CD14-positive monocyte (primary cell): Measurements from ENCODE around the gene ZNF48. TPM values are rescaled to one million over a fixed set of nuclear protein-coding genes. Genes with fewer than 3 reads are reported as not detected.

ENCODE experiments used
- DNase-seq, 3 donors: peaks; one replicate each; pipeline ENCODE4 v3.0.0-alpha.2; 2011 to 2022
- H2AFZ ChIP-seq: 2 replicates; pipeline ENCODE4 v1.6.0; 2012; ENCODE audit warnings: mild to moderate bottlenecking, low read depth, low read length, inconsistent platforms; ENCODE audit not compliant: insufficient read depth, poor library complexity, severe bottlenecking
- H3K27ac ChIP-seq, 2 donors: 1 replicate in 1 of 2; 2 replicates in 1 of 2; pipeline ENCODE4 v1.5.1; 2012 to 2013; ENCODE audit warnings: low read length in 2 of 2, control low read depth in 1 of 2, inconsistent platforms in 1 of 2, low read depth in 1 of 2, mild to moderate bottlenecking in 1 of 2
- H3K27me3 ChIP-seq, 2 donors: one replicate each; pipeline versions ENCODE4 v1.6.0 to v1.6.1; 2011 to 2013; ENCODE audit warnings: low read length in 2 of 2; ENCODE audit not compliant: control insufficient read depth in 2 of 2, insufficient read depth in 2 of 2
- H3K36me3 ChIP-seq, 2 donors: replicated peaks in 1 of 2; 1 replicate in 1 of 2; 2 replicates in 1 of 2; pipeline versions ENCODE4 v1.5.1 to v1.6.1; 2012 to 2013; ENCODE audit warnings: low read length in 2 of 2, control low read depth in 1 of 2, inconsistent platforms in 1 of 2, mild to moderate bottlenecking in 1 of 2; ENCODE audit not compliant: insufficient read depth in 2 of 2, control insufficient read depth in 1 of 2
- H3K4me1 ChIP-seq, 2 donors: 1 replicate in 1 of 2; 2 replicates in 1 of 2; pipeline versions ENCODE4 v1.5.1 to v1.6.1; 2012 to 2013; ENCODE audit warnings: low read length in 2 of 2, control low read depth in 1 of 2, inconsistent platforms in 1 of 2, mild to moderate bottlenecking in 1 of 2, moderate library complexity in 1 of 2; ENCODE audit not compliant: insufficient read depth in 2 of 2, control insufficient read depth in 1 of 2
- H3K4me2 ChIP-seq: replicated peaks from 2 replicates; pipeline ENCODE3; 2012; ENCODE audit warnings: low read length, moderate library complexity, mild to moderate bottlenecking; ENCODE audit not compliant: poor library complexity, severe bottlenecking; ENCODE audit errors: extremely low read depth
- H3K4me3 ChIP-seq, 3 experiments: fragments of 200-600 bp in 1 of 3; sonication (generic) in 1 of 3; replicated peaks in 1 of 3; 1 replicate in 2 of 3; 2 replicates in 1 of 3; pipeline ENCODE4 v1.5.1; 2011 to 2013; ENCODE audit warnings: low read length in 3 of 3, mild to moderate bottlenecking in 3 of 3, control low read depth in 2 of 3, low read depth in 2 of 3, inconsistent platforms in 1 of 3, moderate library complexity in 1 of 3
- H3K79me2 ChIP-seq: 2 replicates; pipeline ENCODE4 v1.6.0; 2012; ENCODE audit warnings: mild to moderate bottlenecking, control low read depth, inconsistent platforms, low read length, moderate library complexity; ENCODE audit not compliant: insufficient read depth
- H3K9ac ChIP-seq: 2 replicates; pipeline ENCODE4 v1.6.0; 2017; ENCODE audit warnings: low read length, mild to moderate bottlenecking; ENCODE audit not compliant: insufficient read depth, poor library complexity, severe bottlenecking
- H3K9me3 ChIP-seq, 2 donors: replicated peaks in 1 of 2; 1 replicate in 1 of 2; 2 replicates in 1 of 2; pipeline versions ENCODE4 v1.5.1 to v1.6.1; 2012 to 2013; ENCODE audit warnings: low read length in 2 of 2, control low read depth in 1 of 2; ENCODE audit not compliant: control insufficient read depth in 1 of 2, insufficient read depth in 1 of 2
- H4K20me1 ChIP-seq: 2 replicates; pipeline ENCODE4 v1.6.0; 2012; ENCODE audit warnings: mild to moderate bottlenecking, low read length, control low read depth, moderate library complexity; ENCODE audit not compliant: insufficient read depth
- H3K27ac Mint-ChIP-seq, 7 donors: one replicate each; pipeline ENCODE4 v1.8.0; 2020; ENCODE audit warnings: mild to moderate bottlenecking in 7 of 7, mixed read lengths in 7 of 7, moderate library complexity in 6 of 7, inconsistent platforms in 2 of 7
- H3K27me3 Mint-ChIP-seq, 3 donors: one replicate each; pipeline ENCODE4 v1.8.0; 2021 to 2022; ENCODE audit warnings: low read depth in 3 of 3, mild to moderate bottlenecking in 3 of 3, mixed read lengths in 3 of 3, moderate library complexity in 3 of 3, inconsistent platforms in 1 of 3
- H3K36me3 Mint-ChIP-seq, 2 donors: one replicate each; pipeline ENCODE4 v1.8.0; 2020; ENCODE audit warnings: mixed read lengths in 2 of 2, inconsistent platforms in 1 of 2, mild to moderate bottlenecking in 1 of 2
- H3K4me1 Mint-ChIP-seq: one replicate; pipeline ENCODE4 v1.8.0; 2020; ENCODE audit warnings: mild to moderate bottlenecking, mixed read lengths
- H3K4me3 Mint-ChIP-seq, 2 donors: one replicate each; pipeline ENCODE4 v1.8.0; 2020; ENCODE audit warnings: mild to moderate bottlenecking in 2 of 2, mixed read lengths in 2 of 2, moderate library complexity in 1 of 2
- H3K9me3 Mint-ChIP-seq, 7 donors: one replicate each; pipeline ENCODE4 v1.8.0; 2020 to 2022; ENCODE audit warnings: mixed read lengths in 7 of 7, mild to moderate bottlenecking in 6 of 7, moderate library complexity in 6 of 7, inconsistent platforms in 2 of 7
- WGBS: methylation state at CpG from one replicate; pipeline ENCODE4 v1.1.5; 2013; ENCODE audit warnings: missing lambda C conversion rate; ENCODE audit not compliant: insufficient coverage; 5-methylcytosine and 5-hydroxymethylcytosine counted together
- intact Hi-C, 2 donors: fragments of 100-400 bp; cut with micrococcal nuclease; formaldehyde crosslinking; loops; one replicate each; pipeline versions ENCODE4 v1.15.0 to v1.15.1; 2023
- polyA plus RNA-seq, 3 donors: library from polyadenylated mRNA; depleted of rRNA in 1 of 3; unstranded in 2 of 3; stranded (reverse) in 1 of 3; fragments of 300-500 nt in 2 of 3; fragments of >200 nt in 1 of 3; fragmentation: Illumina TruSeq in 2 of 3; gene quantifications; 1 replicate in 2 of 3; 2 replicates in 1 of 3; pipeline ENCODE4 v1.2.3, GENCODE V29; 2012 to 2021
- TF ChIP-seq, protein P1 (sequence below): fragments of 200-600 bp; IDR thresholded peaks from one replicate; pipeline ENCODE4 v1.8.0; 2022; ENCODE audit warnings: antibody characterized with exemption, mild to moderate bottlenecking

The ZNF48 gene
- polyA plus RNA-seq, 3 donors, result 0.67 to 1.4 (median 0.93) TPM

DNA sequence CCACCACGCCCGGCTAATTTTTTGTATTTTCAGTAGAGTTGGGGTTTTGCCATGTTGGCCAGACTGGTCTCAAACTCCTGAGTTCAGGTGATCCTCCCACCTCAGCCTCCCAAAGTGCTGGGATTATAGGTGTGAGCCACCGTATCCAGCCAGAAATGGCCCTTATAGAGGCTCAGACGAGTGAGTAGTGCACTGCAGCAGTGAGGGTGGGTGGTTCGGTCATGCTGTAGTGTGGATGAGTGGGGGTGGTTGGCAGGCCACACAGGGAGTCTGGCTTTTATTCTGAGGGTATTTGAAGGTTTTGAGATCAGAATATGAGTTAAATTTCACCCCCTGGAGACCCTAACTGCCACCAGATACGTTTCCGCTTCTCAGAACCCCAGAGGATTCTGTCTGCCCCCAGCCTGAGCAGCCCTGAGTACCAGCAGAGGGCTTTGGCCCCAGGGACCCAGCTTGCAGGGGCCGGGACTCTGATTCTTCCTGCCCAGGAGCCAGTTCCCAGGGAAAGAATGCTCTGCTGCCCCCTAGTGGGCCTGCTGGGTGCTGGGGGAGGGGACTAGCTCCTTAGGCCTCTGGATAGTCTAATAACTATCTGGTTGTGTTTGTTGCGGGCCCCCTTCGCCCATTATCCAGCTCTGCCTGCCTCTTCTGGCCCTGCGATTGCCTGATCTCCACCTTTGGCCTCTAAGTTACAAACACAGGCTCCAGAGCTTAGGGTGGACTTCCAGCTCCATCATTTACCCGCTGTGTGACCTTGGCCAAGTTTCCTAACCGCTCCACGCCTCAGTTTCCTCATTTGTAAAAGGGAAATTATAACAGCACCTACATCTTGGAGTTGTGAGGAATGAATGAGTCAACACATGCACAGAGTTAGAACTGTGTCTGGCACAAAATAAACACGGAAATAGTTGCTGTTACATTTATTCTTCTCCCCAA, 14.2 kb downstream of the ZNF48 start:
- peaks cover 21% of the 10 kb centered on the region for H3K4me1 Mint-ChIP-seq
- no peak overlapping the region for H3K4me3 Mint-ChIP-seq
- Histone ChIP-seq H3K4me3 (no peak overlapping the region), H3K27me3 (no peaks in the 10 kb centered on the region), H3K27ac (peak overlapping the region in 1 of 2 donors; percentile 1), H3K9ac (no peak overlapping the region), H4K20me1 (no peaks in the 10 kb centered on the region), H3K9me3 (no peaks in the 10 kb centered on the region), H3K4me2 (no peak overlapping the region), H3K4me1 (peaks cover 17 to 30% of the 10 kb centered on the region in 2 donors), H3K79me2 (no peaks in the 10 kb centered on the region), H3K36me3 (peaks cover 0 to 9% of the 10 kb centered on the region in 2 donors), H2AFZ (peak overlapping the region; percentile 39)
- 33% methylated on average over 9 of the region's 15 CpGs for WGBS
- intact Hi-C loops, result loop anchor here (2.0 to 10.0 kb wide), 3 partner anchors 39 to 72 kb away; partner anchors contain the start of genes CD2BP2 (in 1 of the 2) and TBC1D10B (in 1 of the 2)
- H3K36me3 Mint-ChIP-seq, result peaks cover 7 to 10% of the 10 kb centered on the region in 2 donors
- peak; percentile 82 to 85 (median 82) for DNase-seq
- H3K9me3 Mint-ChIP-seq, result peaks cover 0 to 2% (median 0%) of the 10 kb centered on the region in 7 donors
- H3K27me3 Mint-ChIP-seq, result peaks cover 0 to 3% (median 0%) of the 10 kb centered on the region in 3 donors
- TF ChIP-seq, protein P1, sequence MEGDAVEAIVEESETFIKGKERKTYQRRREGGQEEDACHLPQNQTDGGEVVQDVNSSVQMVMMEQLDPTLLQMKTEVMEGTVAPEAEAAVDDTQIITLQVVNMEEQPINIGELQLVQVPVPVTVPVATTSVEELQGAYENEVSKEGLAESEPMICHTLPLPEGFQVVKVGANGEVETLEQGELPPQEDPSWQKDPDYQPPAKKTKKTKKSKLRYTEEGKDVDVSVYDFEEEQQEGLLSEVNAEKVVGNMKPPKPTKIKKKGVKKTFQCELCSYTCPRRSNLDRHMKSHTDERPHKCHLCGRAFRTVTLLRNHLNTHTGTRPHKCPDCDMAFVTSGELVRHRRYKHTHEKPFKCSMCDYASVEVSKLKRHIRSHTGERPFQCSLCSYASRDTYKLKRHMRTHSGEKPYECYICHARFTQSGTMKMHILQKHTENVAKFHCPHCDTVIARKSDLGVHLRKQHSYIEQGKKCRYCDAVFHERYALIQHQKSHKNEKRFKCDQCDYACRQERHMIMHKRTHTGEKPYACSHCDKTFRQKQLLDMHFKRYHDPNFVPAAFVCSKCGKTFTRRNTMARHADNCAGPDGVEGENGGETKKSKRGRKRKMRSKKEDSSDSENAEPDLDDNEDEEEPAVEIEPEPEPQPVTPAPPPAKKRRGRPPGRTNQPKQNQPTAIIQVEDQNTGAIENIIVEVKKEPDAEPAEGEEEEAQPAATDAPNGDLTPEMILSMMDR, result peak; percentile 92
- H3K27ac Mint-ChIP-seq, result peak overlapping the region in 3 of 7 donors; percentile 54 to 74 (median 71)

DNA sequence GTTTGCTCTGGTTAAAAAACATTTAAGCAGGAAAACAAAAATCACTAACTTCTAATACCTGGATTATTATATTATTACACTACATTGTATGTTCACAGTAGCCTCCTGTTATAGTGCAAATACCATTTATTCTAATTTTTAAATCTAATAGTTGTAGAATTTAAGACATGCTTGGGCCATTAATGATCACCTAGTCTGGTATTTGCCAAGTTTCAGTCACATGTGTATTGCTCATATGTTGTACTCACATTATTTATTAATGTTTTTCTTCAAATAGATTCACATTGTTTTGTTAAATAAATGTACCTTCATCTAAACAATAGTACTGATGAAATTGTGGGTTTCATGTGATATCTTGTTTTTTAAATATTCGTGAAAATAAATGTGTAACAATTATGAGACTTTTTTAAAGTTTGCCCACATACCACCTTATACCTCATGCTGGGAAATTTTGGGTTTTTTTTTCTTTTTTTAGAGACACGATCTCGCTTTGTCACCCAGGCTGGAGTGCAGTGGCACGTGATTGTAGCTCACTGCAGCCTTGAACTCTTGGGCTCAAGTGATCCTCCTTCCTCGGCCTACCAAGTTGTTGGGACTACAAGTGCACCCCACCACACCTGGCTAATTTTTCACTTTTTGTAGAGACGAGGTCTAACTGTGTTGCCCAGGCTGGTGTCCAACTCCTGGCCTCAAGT, 18.0 kb downstream of the ZNF48 start:
- H4K20me1 ChIP-seq, result no peaks in the 10 kb centered on the region
- H3K9me3 ChIP-seq, result no peaks in the 10 kb centered on the region
- DNase-seq, result no peak
- H3K9me3 Mint-ChIP-seq, result no peaks in the 10 kb centered on the region
- H3K4me1 ChIP-seq, result peaks cover 16 to 29% of the 10 kb centered on the region in 2 donors
- intact Hi-C loops, result no loop called here
- peaks cover 0 to 2% (median 1%) of the 10 kb centered on the region in 3 donors for H3K27me3 Mint-ChIP-seq
- peaks cover 16% of the 10 kb centered on the region for H3K4me1 Mint-ChIP-seq
- H3K4me3 ChIP-seq, result no peak overlapping the region
- TF ChIP-seq, protein P1, result no peak
- no peak overlapping the region for H2AFZ ChIP-seq
- H3K27ac ChIP-seq, result no peak overlapping the region
- H3K9ac ChIP-seq, result no peak overlapping the region
- peaks cover 0 to 9% of the 10 kb centered on the region in 2 donors for H3K36me3 ChIP-seq
- peaks cover 7 to 17% of the 10 kb centered on the region in 2 donors for H3K36me3 Mint-ChIP-seq
- H3K27me3 ChIP-seq, result no peaks in the 10 kb centered on the region
- peak overlapping the region in 1 of 7 donors; percentile 38 for H3K27ac Mint-ChIP-seq
- H3K4me3 Mint-ChIP-seq, result no peak overlapping the region
- WGBS, result 100% methylated on average over 5 of the region's 6 CpGs
- H3K79me2 ChIP-seq, result no peaks in the 10 kb centered on the region
- no peak overlapping the region for H3K4me2 ChIP-seq
